Uterus (tissue), 4 donors: ENCODE data around the gene ADARB2. TPM values are rescaled to one million over a fixed set of nuclear protein-coding genes. Genes with fewer than 3 reads are reported as not detected.
"Not testable (repeated sequence)": the region's sequence is repeated elsewhere in the genome, so short reads cannot be mapped to it uniquely, and the experiment has no call there.

ENCODE experiments used
- DNase-seq, 2 donors: peaks; one replicate each; pipeline ENCODE4 v3.0.0-alpha.2; 2019 to 2020
- H3K27ac ChIP-seq, 2 donors: fragments of 200-600 bp; sonication (generic); 1 replicate in 1 of 2; 2 replicates in 1 of 2; pipeline ENCODE4 v1.5.1; 2016 to 2018
- H3K27me3 ChIP-seq, 2 donors: fragments of 200-600 bp; sonication (generic); one replicate each; pipeline ENCODE4 v1.5.1; 2018 to 2019; ENCODE audit warnings: control low read depth in 1 of 2
- H3K36me3 ChIP-seq, 2 donors: fragments of 200-600 bp; sonication (generic); one replicate each; pipeline ENCODE4 v1.5.1; 2019; ENCODE audit warnings: control low read depth in 1 of 2
- H3K4me1 ChIP-seq, 2 donors: fragments of 200-600 bp; sonication (generic); one replicate each; pipeline ENCODE4 v1.5.1; 2018 to 2019; ENCODE audit warnings: control low read depth in 1 of 2
- H3K4me3 ChIP-seq, 2 donors: fragments of 200-600 bp; sonication (generic); 1 replicate in 1 of 2; 2 replicates in 1 of 2; pipeline ENCODE4 v1.5.1; 2018 to 2019; ENCODE audit warnings: mild to moderate bottlenecking in 1 of 2
- H3K9me3 ChIP-seq, 2 donors: fragments of 200-600 bp; sonication (generic); one replicate each; pipeline ENCODE4 v1.5.1; 2019; ENCODE audit warnings: control low read depth in 1 of 2
- CTCF ChIP-seq, 4 experiments: fragments of 200-600 bp in 2 of 4; fragments of 450-650 bp in 2 of 4; sonication (generic) in 2 of 4; IDR thresholded peaks; one replicate each; pipeline ENCODE4 v1.5.1; 2016 to 2019; ENCODE audit warnings: antibody characterized with exemption in 4 of 4, mild to moderate bottlenecking in 2 of 4, moderate library complexity in 1 of 4
- POLR2A ChIP-seq, 2 donors: fragments of 450-650 bp; IDR thresholded peaks; one replicate each; pipeline ENCODE4 v1.6.1; 2016; ENCODE audit warnings: antibody characterized with exemption in 2 of 2, mild to moderate bottlenecking in 1 of 2, moderate library complexity in 1 of 2
- intact Hi-C: fragments of 100-400 bp; cut with DNase I; formaldehyde crosslinking; loops from one replicate; pipeline ENCODE4 v1.15.1; 2023; ENCODE audit warnings: low total_unique reads
- total RNA-seq, 4 donors: library from RNA; depleted of rRNA in 3 of 4; stranded (reverse); fragments of >200 nt in 3 of 4; gene quantifications; one replicate each; pipeline versions ENCODE4 v1.1.0 to v1.2.4, GENCODE V29; 2014 to 2023
- donor health status: DM: yes; HTN: yes; CAD: no.

Gene ADARB2
- total RNA-seq, 4 donors from 2014 or later: 0.76 to 2.6 (median 2.0) TPM; not detected in 1

- no peak overlapping the region for H3K4me3 ChIP-seq
- no peaks in the 10 kb centered on the region for H3K9me3 ChIP-seq
- no peaks in the 10 kb centered on the region for H3K36me3 ChIP-seq
- intact Hi-C loops: no loop called here
- H3K4me1 ChIP-seq: no peaks in the 10 kb centered on the region
- H3K27me3 ChIP-seq: no peaks in the 10 kb centered on the region
- TF ChIP-seq POLR2A (IDR thresholded peaks at IDR 0.05) (no peak), CTCF (IDR thresholded peaks at IDR 0.05) (no peak)
- no peak overlapping the region for H3K27ac ChIP-seq
- no peak for DNase-seq
Observed at GRCh38 chr10:1465993-1466764, 271.1 kb downstream of the ADARB2 start.

- Histone ChIP-seq H3K27ac (no peak overlapping the region), H3K9me3 (no peaks in the 10 kb centered on the region), H3K4me3 (no peak overlapping the region), H3K27me3 (no peaks in the 10 kb centered on the region), H3K4me1 (no peaks in the 10 kb centered on the region), H3K36me3 (no peaks in the 10 kb centered on the region)
- intact Hi-C loops: no loop called here
- no peak for TF ChIP-seq POLR2A (IDR thresholded peaks at IDR 0.05)
- no peak for TF ChIP-seq CTCF (IDR thresholded peaks at IDR 0.05)
- no peak for DNase-seq
Observed at GRCh38 chr10:1465418-1465911, 271.9 kb downstream of the ADARB2 start.

- DNase-seq: no peak
- intact Hi-C loops: no loop called here
- H3K4me1 ChIP-seq: no peaks in the 10 kb centered on the region
Observed at GRCh38 chr10:1464881-1465417, 272.4 kb downstream of the ADARB2 start.

GRCh38 chr10:1463971-1464370, 273.4 kb downstream of the ADARB2 start:
- intact Hi-C loops, H3K27me3 ChIP-seq, H3K36me3 ChIP-seq, H3K4me3 ChIP-seq, H3K27ac ChIP-seq, H3K9me3 ChIP-seq, DNase-seq, H3K4me1 ChIP-seq: not testable (repeated sequence)

More at GRCh38 chr10:1464881-1465417, 272.4 kb downstream of the ADARB2 start:
- H3K36me3 ChIP-seq: no peaks in the 10 kb centered on the region
- no peak overlapping the region for H3K27ac ChIP-seq
- TF ChIP-seq CTCF (IDR thresholded peaks at IDR 0.05) (no peak), POLR2A (IDR thresholded peaks at IDR 0.05) (no peak)
- no peaks in the 10 kb centered on the region for H3K27me3 ChIP-seq
- no peaks in the 10 kb centered on the region for H3K9me3 ChIP-seq
- H3K4me3 ChIP-seq: no peak overlapping the region

GRCh38 chr10:1462994-1463633, 274.2 kb downstream of the ADARB2 start:
- Histone ChIP-seq H3K27ac (no peak overlapping the region), H3K4me3 (no peak overlapping the region), H3K4me1 (no peaks in the 10 kb centered on the region), H3K27me3 (no peaks in the 10 kb centered on the region), H3K9me3 (no peaks in the 10 kb centered on the region), H3K36me3 (no peaks in the 10 kb centered on the region)
- intact Hi-C loops: no loop called here
- DNase-seq: no peak
- TF ChIP-seq CTCF (IDR thresholded peaks at IDR 0.05) (no peak), POLR2A (IDR thresholded peaks at IDR 0.05) (no peak)
